GM21381 (cell line): ENCODE data around the gene VRK2.
"Not testable (repeated sequence)": the region's sequence is repeated elsewhere in the genome, so short reads cannot be mapped to it uniquely, and the experiment has no call there.

Experiments
- ATAC-seq: cut with Tn5 transposase; IDR thresholded peaks from one replicate; pipeline ENCODE4 v1.9.1; 2021; ENCODE audit warnings: mild to moderate bottlenecking, moderate library complexity; ENCODE audit not compliant: unreplicated experiment

Gene VRK2

GRCh38 chr2:58156780-58157179 lies 110.2 kb downstream of the VRK2 start:
- no peak for ATAC-seq

GRCh38 chr2:58157754-58158153 lies 111.1 kb downstream of the VRK2 start:
- ATAC-seq: no peak

GRCh38 chr2:58158481-58158880 lies 111.9 kb downstream of the VRK2 start:
- ATAC-seq: no peak

- ATAC-seq: no peak
Measured at GRCh38 chr2:58163913-58164312, 117.3 kb downstream of the VRK2 start.

- not testable (repeated sequence) for ATAC-seq
Measured at GRCh38 chr2:58168130-58168529, 121.5 kb downstream of the VRK2 start.

GRCh38 chr2:58169845-58170244 lies 123.2 kb downstream of the VRK2 start:
- ATAC-seq: not testable (repeated sequence)

GRCh38 chr2:58170334-58170933 lies 123.8 kb downstream of the VRK2 start:
- ATAC-seq: not testable (repeated sequence)

- not testable (repeated sequence) for ATAC-seq
Measured at GRCh38 chr2:58171831-58172230, 125.2 kb downstream of the VRK2 start.

GRCh38 chr2:58177187-58177586 lies 130.6 kb downstream of the VRK2 start:
- not testable (repeated sequence) for ATAC-seq

GRCh38 chr2:58180175-58180574 lies 133.6 kb downstream of the VRK2 start:
- ATAC-seq: not testable (repeated sequence)

GRCh38 chr2:58180635-58181034 lies 134.0 kb downstream of the VRK2 start:
- ATAC-seq: no peak

GRCh38 chr2:58182527-58182926 lies 135.9 kb downstream of the VRK2 start:
- ATAC-seq: no peak

- no peak for ATAC-seq
Measured at GRCh38 chr2:58186501-58186900, 139.9 kb downstream of the VRK2 start.

GRCh38 chr2:58187022-58187421 lies 140.4 kb downstream of the VRK2 start:
- ATAC-seq: not testable (repeated sequence)

- ATAC-seq: no peak
Measured at GRCh38 chr2:58194458-58194857, 147.9 kb downstream of the VRK2 start.

GRCh38 chr2:58195662-58196061 lies 149.1 kb downstream of the VRK2 start:
- ATAC-seq: no peak

- no peak for ATAC-seq
Measured at GRCh38 chr2:58197894-58198293, 151.3 kb downstream of the VRK2 start.

- ATAC-seq: no peak
Measured at GRCh38 chr2:58202404-58202803, 155.8 kb downstream of the VRK2 start.

- no peak for ATAC-seq
Measured at GRCh38 chr2:58203018-58203417, 156.4 kb downstream of the VRK2 start.

- no peak for ATAC-seq
Measured at GRCh38 chr2:58204195-58204959, 157.8 kb downstream of the VRK2 start.

- no peak for ATAC-seq
Measured at GRCh38 chr2:58206785-58207184, 160.2 kb downstream of the VRK2 start.

- ATAC-seq: no peak
Measured at GRCh38 chr2:58207189-58207588, 160.6 kb downstream of the VRK2 start.
